Posterior cingulate gyrus (tissue), 11 donors: Measurements from ENCODE around the gene APOA1.

Source experiments
- DNase-seq, 10 donors: peaks; one replicate each; pipeline versions ENCODE4 v3.0.0 to v3.0.0-alpha.2; 2020 to 2021; ENCODE audit warnings: mixed read lengths in 3 of 10
- intact Hi-C: fragments of 100-400 bp; cut with DNase I; formaldehyde crosslinking; loops from one replicate; pipeline ENCODE4 v1.15.1; 2023

The APOA1 gene

DNA sequence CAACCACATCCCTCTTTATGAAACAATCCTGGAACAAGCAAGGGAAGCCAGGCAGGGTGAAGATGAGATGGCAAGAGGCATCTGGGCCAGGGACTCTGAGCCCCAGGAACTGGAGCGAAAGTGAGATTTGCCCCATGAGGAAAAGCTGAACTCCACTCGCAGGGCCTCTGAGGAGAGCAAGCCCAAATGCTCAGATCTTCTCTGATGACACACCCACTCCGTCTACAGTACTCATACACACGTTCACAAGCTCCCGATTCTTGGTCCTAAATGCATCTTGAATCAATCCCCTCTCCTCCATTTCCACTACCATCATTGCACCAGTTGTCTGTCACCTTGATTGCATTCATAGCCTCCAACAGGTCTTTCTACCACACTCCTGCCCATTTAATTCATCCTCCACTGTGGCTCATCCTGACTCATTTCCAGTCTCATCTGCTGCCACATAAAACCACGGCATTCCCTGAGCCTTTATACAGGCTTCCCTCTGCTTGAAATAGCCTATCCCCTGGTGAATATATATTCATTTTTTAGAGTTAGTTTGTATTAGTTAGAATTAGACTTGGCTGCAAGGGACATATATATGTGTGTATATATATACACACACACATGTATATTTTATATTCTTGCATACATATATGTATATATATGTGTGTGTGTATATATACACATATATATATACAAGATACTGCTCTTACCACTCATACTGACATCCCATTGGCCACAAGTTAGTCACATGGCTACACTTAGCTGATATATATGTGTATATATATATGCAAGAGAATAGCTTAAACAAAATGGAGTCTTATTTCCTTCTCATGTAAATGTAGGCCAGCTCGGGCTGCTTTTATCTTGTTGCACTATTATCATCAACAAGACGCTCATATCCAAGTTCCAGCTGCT is 44.3 kb downstream of the APOA1 start:
- DNase-seq, result no peak
- intact Hi-C loops, result loop anchor here (5.0 kb wide), 2 partner anchors 44 to 434 kb away; partner anchors contain the start of gene APOA1

GRCh38 chr11:116792144-116792868 is 45.1 kb downstream of the APOA1 start:
- no peak for DNase-seq
- intact Hi-C loops, result loop anchor here (5.0 kb wide), 2 partner anchors 45 to 435 kb away; partner anchors contain the start of gene APOA1

- intact Hi-C loops, result loop anchor here (1.0 to 5.0 kb wide), 3 partner anchors 46 to 436 kb away; partner anchors contain the start of gene APOA1
- no peak for DNase-seq
These were observed 45.6 kb downstream of the APOA1 start, which contains the start of gene APOA5 for GRCh38 chr11:116791813-116792143. Gene APOA5, minus strand, starts transcription at chr11:116791879. Its CDS starts 19 bp downstream, at chr11:116791860.

- intact Hi-C loops, result loop anchor here (1.0 to 5.0 kb wide), 3 partner anchors 46 to 436 kb away; partner anchors contain the start of gene APOA1
These were observed 46.2 kb downstream of the APOA1 start for GRCh38 chr11:116791002-116791812.

GRCh38 chr11:116790167-116791001 is 47.0 kb downstream of the APOA1 start:
- intact Hi-C loops, result loop anchor here (1.0 to 5.0 kb wide), 3 partner anchors 47 to 437 kb away; partner anchors contain the start of gene APOA1
- no peak for DNase-seq

More at GRCh38 chr11:116791002-116791812, 46.2 kb downstream of the APOA1 start:
- DNase-seq, result peak; percentile 65 to 97 (median 88)

GRCh38 chr11:116788975-116789374 is 48.4 kb downstream of the APOA1 start:
- intact Hi-C loops, result no loop called here
- no peak for DNase-seq

- intact Hi-C loops, result no loop called here
- DNase-seq, result no peak
These were observed 48.9 kb downstream of the APOA1 start for GRCh38 chr11:116788534-116788933.

- intact Hi-C loops, result no loop called here
These were observed 49.5 kb downstream of the APOA1 start, which contains the start of gene ZPR1 for GRCh38 chr11:116787786-116788486. Gene ZPR1, minus strand, starts transcription at chr11:116788023. Its CDS starts 33 bp downstream, at chr11:116787990.

DNA sequence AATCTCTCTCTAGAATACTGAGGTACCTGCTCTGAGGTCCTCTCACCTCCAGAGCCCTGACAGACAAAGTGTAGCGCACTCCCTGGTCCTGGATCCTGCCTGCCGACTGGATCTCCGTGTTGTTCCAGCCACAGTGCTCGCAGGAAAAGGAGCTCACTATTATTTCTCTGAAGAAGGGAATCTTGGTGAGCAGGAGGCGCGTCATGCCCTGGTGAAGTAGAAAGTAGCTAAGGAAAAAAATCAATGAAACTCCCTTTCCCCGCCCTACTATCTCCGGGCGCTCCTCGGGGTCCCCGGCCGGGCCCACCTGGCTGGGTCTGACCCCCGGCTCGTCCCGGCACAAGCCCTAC is 50.0 kb downstream of the APOA1 start:
- no peak for DNase-seq
- intact Hi-C loops, result no loop called here

More at GRCh38 chr11:116787786-116788486, 49.5 kb downstream of the APOA1 start, which contains the start of gene ZPR1:
- peak; percentile 80 to 98 (median 88) for DNase-seq

DNA sequence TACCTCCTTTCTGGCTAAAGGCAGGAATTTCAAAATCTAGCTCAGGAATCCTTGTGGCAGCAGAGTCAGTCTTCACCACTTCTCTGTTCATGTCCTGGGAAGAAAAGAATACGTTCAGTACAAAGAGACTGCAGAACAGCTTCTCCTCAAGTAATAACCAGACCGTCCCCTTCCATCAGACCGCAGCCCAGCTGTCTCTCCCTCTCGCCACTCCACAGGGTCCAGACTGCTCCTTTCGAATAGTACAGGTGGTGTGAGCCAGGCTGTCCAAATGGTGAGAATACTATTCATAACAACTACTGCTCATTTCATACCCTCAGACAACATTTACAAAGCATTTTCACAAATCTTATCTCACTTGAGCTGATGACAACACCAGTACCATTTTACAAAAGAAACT is 50.5 kb downstream of the APOA1 start:
- intact Hi-C loops, result no loop called here
- no peak for DNase-seq

DNA sequence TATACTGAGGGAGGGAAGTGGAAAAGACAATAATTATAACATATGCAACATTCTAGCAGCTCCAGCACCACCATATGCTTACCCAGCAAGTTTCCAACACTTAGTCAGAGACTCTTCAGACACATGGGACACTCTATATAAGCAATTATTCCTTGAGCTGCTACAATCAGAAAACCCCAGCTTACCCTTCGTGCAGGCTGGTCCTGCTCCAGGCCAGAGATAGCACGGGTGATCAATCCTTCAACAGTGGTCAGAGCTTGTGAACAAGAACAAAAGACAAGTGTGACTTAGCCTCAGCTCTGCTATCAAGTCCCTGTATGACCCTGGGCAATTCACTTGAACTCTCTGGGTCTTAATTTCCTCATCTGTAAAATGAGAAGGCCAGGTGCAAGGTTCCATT is 51.1 kb downstream of the APOA1 start:
- no peak for DNase-seq
- intact Hi-C loops, result no loop called here
